HepG2 (cell line): ENCODE data around the gene CXCR5. TPM values are rescaled to one million over a fixed set of nuclear protein-coding genes. Genes with fewer than 3 reads are reported as not detected.
A peak's percentile ranks its signal among the peaks of the same experiment; 100 is the strongest.

Source experiments
- CENPT ChIP-seq: sonication (generic); formaldehyde crosslinking; IDR thresholded peaks from 2 replicates; pipeline ENCODE4 v1.8.0; 2022; ENCODE audit warnings: low read depth, mild to moderate bottlenecking, moderate library complexity, missing genetic modification reagents
- GATAD1 ChIP-seq: IDR thresholded peaks from 2 replicates; pipeline ENCODE4 v1.6.1; 2016; ENCODE audit warnings: missing genetic modification reagents, missing compliant biosample characterization
- GFI1 ChIP-seq: sonication (generic); formaldehyde crosslinking; IDR thresholded peaks from 2 replicates; pipeline ENCODE4 v1.5.0; 2020; ENCODE audit warnings: missing genetic modification reagents, mild to moderate bottlenecking, borderline replicate concordance
- HHEX ChIP-seq: IDR thresholded peaks from 2 replicates; pipeline ENCODE4 v1.6.1; 2016; ENCODE audit warnings: control low read depth
- HOXA9 ChIP-seq: sonication (generic); formaldehyde crosslinking; IDR thresholded peaks from 2 replicates; pipeline ENCODE4 v1.8.1; 2022; ENCODE audit warnings: missing genetic modification reagents, mild to moderate bottlenecking, moderate library complexity, borderline replicate concordance
- KLF16 ChIP-seq, 2 experiments: sonication (generic) in 1 of 2; formaldehyde crosslinking in 1 of 2; IDR thresholded peaks; 2 replicates each; pipeline versions ENCODE4 v1.6.1 to v1.8.0; 2016 to 2023; ENCODE audit warnings: missing genetic modification reagents in 2 of 2, missing compliant biosample characterization in 1 of 2
- MEF2D ChIP-seq: sonication (generic); formaldehyde crosslinking; IDR thresholded peaks from 2 replicates; pipeline ENCODE4 v1.5.1; 2020; ENCODE audit warnings: mild to moderate bottlenecking, missing genetic modification reagents
- NCOA2 ChIP-seq: sonication (generic); formaldehyde crosslinking; IDR thresholded peaks from 2 replicates; pipeline ENCODE4 v1.8.0; 2022; ENCODE audit warnings: inconsistent platforms
- NFYB ChIP-seq: sonication (generic); formaldehyde crosslinking; IDR thresholded peaks from 2 replicates; pipeline ENCODE4 v1.4.0; 2020; ENCODE audit warnings: missing genetic modification reagents
- SNAPC2 ChIP-seq: sonication (generic); formaldehyde crosslinking; IDR thresholded peaks from 2 replicates; pipeline ENCODE4 v1.8.1; 2022; ENCODE audit warnings: mild to moderate bottlenecking, missing genetic modification reagents
- STAG1 ChIP-seq: sonication (generic); formaldehyde crosslinking; IDR thresholded peaks from 2 replicates; pipeline ENCODE4 v1.4.0; 2020; ENCODE audit warnings: missing genetic modification reagents
- TBP ChIP-seq: sonication (generic); formaldehyde crosslinking; IDR thresholded peaks from 2 replicates; pipeline ENCODE4 v1.5.0; 2020; ENCODE audit warnings: missing genetic modification reagents
- ZNF230 ChIP-seq: sonication (generic); formaldehyde crosslinking; IDR thresholded peaks from 2 replicates; pipeline ENCODE4 v1.4.0; 2020; ENCODE audit warnings: mild to moderate bottlenecking, missing genetic modification reagents
- ZNF446 ChIP-seq: sonication (generic); formaldehyde crosslinking; IDR thresholded peaks from 2 replicates; pipeline ENCODE4 v1.5.0; 2020; ENCODE audit warnings: mild to moderate bottlenecking, missing genetic modification reagents
- ZNF556 ChIP-seq: sonication (generic); formaldehyde crosslinking; IDR thresholded peaks from 2 replicates; pipeline ENCODE4 v1.4.0; 2020; ENCODE audit warnings: mild to moderate bottlenecking, missing genetic modification reagents, borderline replicate concordance
- ZNF724P ChIP-seq: sonication (generic); formaldehyde crosslinking; IDR thresholded peaks from 2 replicates; pipeline ENCODE4 v1.8.0; 2022; ENCODE audit warnings: missing genetic modification reagents, borderline replicate concordance
- polyA plus RNA-seq, 8 experiments: library from polyadenylated mRNA; depleted of rRNA in 3 of 8; stranded (reverse) in 7 of 8; unstranded in 1 of 8; fragments of >200 nt; fragmentation: Illumina TruSeq in 4 of 8; extraction: Trizol in 4 of 8; gene quantifications; 2 replicates each; pipeline versions ENCODE4 v1.2.1 to v1.2.3, GENCODE V29; 2011 to 2016; ENCODE audit warnings: low read depth in 4 of 8, missing spikeins in 1 of 8, mixed read lengths in 1 of 8; ENCODE audit not compliant: insufficient read depth in 1 of 8
- total RNA-seq, 5 experiments: library from RNA; depleted of rRNA; stranded (reverse); fragments of >200 nt; fragmentation: Illumina TruSeq; extraction: Trizol; gene quantifications; 2 replicates each; pipeline ENCODE4 v1.2.3, GENCODE V29; 2016; ENCODE audit warnings: low read depth in 1 of 5
- TF ChIP-seq, protein P1 (sequence below): sonication (generic); formaldehyde crosslinking; IDR thresholded peaks from 2 replicates; pipeline ENCODE4 v1.4.0; 2020; ENCODE audit warnings: missing genetic modification reagents
- TF ChIP-seq, protein P2 (sequence below): IDR thresholded peaks from 2 replicates; pipeline ENCODE4 v1.6.1; 2016; ENCODE audit warnings: missing biosample characterization, missing genetic modification reagents, low read depth
- TF ChIP-seq, protein P3 (sequence below): fragments of 450-650 bp; IDR thresholded peaks from 2 replicates; pipeline ENCODE4 v1.6.1; 2017
- TF ChIP-seq, protein P4 (sequence below): sonication (generic); formaldehyde crosslinking; IDR thresholded peaks from 2 replicates; pipeline ENCODE4 v1.8.0; 2022; ENCODE audit warnings: missing genetic modification reagents, mild to moderate bottlenecking, borderline replicate concordance
- TF ChIP-seq, protein P5 (sequence below): sonication (generic); formaldehyde crosslinking; IDR thresholded peaks from 2 replicates; pipeline ENCODE4 v1.4.0; 2020; ENCODE audit warnings: missing genetic modification reagents; ENCODE audit errors: not compliant biosample characterization
- TF ChIP-seq, protein P6 (sequence below): sonication (generic); formaldehyde crosslinking; IDR thresholded peaks from 2 replicates; pipeline ENCODE4 v1.5.0; 2020; ENCODE audit warnings: mild to moderate bottlenecking, missing genetic modification reagents

CXCR5 gene
- total and polyA plus RNA-seq, 2 of the 13 experiments (the other 11 are each of a cell fraction or from before 2014, with no cell fraction given), result not detected

DNA sequence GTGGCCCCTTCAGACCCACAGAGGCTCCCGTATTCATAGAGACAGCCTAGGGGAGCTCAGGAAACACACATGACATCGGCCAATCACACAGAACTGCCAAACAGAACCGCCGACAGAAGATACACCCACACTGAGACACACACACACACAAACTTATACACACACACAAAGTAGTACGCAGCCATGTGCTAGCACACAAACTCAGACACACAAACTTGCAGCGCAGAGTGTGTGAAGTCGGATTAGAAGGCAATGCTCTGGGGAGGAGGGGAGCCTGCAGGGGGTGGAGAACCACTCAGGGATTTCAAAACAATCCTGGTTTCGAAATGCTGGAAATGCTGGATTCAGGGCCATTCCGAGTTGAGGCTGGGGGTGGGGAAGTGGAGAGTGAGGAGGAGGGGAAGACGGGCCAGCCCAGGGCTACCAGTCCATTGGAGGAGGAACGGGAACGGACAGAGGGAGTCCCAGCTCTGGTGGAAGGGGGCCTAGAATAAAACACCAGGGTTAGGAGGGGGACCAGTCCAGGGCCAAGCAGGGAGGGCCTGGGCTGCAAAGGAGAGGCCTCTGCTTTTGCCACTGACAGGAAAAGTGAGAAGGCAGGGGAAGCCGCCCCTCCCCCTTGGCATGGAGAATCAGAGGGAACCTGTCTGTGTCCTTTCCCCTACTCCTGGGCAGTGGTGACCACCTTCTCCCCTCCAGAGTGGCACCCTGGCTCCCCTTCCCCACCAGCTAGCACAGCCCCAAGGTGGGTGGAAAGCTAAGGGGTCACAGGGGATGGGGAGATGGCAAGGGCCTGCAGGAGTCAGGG lies 37.6 kb downstream of the CXCR5 start (continued):
- TF ChIP-seq HHEX (CRISPR knock-in tag) (no peak), STAG1 (no peak), ZNF556 (CRISPR knock-in tag) (0 out of 2 replicates have a peak, but pooled peaks have one; percentile 42), ZNF230 (0 out of 2 replicates have a peak, but pooled peaks have one; percentile 3), GATAD1 (CRISPR knock-in tag) (peak; percentile 59; the same call in 1 of the 2 replicates), KLF16 (CRISPR knock-in tag; IDR thresholded peaks at IDR 0.05) (peak in 1 of 2 experiments; percentile 87; a peak in 2 of 4 replicates), NFYB (CRISPR knock-in tag) (0 out of 2 replicates have a peak, but pooled peaks have one; percentile 7), SNAPC2 (CRISPR knock-in tag) (peak; percentile 60; the same call in 1 of the 2 replicates), GFI1 (CRISPR knock-in tag) (peak; percentile 76), ZNF446 (CRISPR knock-in tag) (no peak), HOXA9 (CRISPR knock-in tag) (no peak), NCOA2 (CRISPR knock-in tag) (peak; percentile 88), CENPT (no peak), TBP (CRISPR knock-in tag) (no peak), MEF2D (CRISPR knock-in tag) (no peak), ZNF724P (0 out of 2 replicates have a peak, but pooled peaks have one; percentile 12)
- TF ChIP-seq, protein P1, sequence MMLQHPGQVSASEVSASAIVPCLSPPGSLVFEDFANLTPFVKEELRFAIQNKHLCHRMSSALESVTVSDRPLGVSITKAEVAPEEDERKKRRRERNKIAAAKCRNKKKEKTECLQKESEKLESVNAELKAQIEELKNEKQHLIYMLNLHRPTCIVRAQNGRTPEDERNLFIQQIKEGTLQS (CRISPR knock-in tag), result no peak
- TF ChIP-seq, protein P2, sequence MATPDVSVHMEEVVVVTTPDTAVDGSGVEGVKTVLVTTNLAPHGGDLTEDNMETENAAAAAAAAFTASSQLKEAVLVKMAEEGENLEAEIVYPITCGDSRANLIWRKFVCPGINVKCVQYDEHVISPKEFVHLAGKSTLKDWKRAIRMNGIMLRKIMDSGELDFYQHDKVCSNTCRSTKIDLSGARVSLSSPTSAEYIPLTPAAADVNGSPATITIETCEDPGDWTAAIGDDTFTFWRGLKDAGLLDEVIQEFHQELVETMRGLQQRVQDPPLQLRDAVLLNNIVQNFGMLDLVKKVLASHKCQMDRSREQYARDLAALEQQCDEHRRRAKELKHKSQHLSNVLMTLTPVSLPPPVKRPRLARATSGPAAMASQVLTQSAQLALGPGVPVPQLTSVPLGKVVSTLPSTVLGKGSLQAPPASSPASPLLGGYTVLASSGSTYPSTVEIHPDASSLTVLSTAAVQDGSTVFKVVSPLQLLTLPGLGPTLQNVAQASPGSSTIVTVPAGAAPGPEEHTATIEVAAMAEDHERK (CRISPR knock-in tag), result no peak
- TF ChIP-seq, protein P3, sequence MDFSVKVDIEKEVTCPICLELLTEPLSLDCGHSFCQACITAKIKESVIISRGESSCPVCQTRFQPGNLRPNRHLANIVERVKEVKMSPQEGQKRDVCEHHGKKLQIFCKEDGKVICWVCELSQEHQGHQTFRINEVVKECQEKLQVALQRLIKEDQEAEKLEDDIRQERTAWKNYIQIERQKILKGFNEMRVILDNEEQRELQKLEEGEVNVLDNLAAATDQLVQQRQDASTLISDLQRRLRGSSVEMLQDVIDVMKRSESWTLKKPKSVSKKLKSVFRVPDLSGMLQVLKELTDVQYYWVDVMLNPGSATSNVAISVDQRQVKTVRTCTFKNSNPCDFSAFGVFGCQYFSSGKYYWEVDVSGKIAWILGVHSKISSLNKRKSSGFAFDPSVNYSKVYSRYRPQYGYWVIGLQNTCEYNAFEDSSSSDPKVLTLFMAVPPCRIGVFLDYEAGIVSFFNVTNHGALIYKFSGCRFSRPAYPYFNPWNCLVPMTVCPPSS, result no peak
- TF ChIP-seq, protein P4, sequence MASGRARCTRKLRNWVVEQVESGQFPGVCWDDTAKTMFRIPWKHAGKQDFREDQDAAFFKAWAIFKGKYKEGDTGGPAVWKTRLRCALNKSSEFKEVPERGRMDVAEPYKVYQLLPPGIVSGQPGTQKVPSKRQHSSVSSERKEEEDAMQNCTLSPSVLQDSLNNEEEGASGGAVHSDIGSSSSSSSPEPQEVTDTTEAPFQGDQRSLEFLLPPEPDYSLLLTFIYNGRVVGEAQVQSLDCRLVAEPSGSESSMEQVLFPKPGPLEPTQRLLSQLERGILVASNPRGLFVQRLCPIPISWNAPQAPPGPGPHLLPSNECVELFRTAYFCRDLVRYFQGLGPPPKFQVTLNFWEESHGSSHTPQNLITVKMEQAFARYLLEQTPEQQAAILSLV, result no peak
- TF ChIP-seq, protein P5, sequence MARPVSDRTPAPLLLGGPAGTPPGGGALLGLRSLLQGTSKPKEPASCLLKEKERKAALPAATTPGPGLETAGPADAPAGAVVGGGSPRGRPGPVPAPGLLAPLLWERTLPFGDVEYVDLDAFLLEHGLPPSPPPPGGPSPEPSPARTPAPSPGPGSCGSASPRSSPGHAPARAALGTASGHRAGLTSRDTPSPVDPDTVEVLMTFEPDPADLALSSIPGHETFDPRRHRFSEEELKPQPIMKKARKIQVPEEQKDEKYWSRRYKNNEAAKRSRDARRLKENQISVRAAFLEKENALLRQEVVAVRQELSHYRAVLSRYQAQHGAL (CRISPR knock-in tag), result no peak
- TF ChIP-seq, protein P6, sequence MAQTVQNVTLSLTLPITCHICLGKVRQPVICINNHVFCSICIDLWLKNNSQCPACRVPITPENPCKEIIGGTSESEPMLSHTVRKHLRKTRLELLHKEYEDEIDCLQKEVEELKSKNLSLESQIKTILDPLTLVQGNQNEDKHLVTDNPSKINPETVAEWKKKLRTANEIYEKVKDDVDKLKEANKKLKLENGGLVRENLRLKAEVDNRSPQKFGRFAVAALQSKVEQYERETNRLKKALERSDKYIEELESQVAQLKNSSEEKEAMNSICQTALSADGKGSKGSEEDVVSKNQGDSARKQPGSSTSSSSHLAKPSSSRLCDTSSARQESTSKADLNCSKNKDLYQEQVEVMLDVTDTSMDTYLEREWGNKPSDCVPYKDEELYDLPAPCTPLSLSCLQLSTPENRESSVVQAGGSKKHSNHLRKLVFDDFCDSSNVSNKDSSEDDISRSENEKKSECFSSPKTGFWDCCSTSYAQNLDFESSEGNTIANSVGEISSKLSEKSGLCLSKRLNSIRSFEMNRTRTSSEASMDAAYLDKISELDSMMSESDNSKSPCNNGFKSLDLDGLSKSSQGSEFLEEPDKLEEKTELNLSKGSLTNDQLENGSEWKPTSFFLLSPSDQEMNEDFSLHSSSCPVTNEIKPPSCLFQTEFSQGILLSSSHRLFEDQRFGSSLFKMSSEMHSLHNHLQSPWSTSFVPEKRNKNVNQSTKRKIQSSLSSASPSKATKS (CRISPR knock-in tag), result 0 out of 2 replicates have a peak, but pooled peaks have one; percentile 67
